GM11168 (cell line): Measurements from ENCODE around the gene SLC25A48.

Experiments
- in situ Hi-C: fragments of 300-500 bp; cut with MboI; formaldehyde crosslinking; loops from one replicate; pipeline ENCODE4 v1.12.0; 2022; ENCODE audit warnings: low sequenced_read_pairs; ENCODE audit not compliant: unreplicated experiment

Gene SLC25A48

GRCh38 chr5:135877570-135878155 lies 43.2 kb downstream of the SLC25A48 start:
- in situ Hi-C loops, result loop anchor here (25.0 kb wide), 1 partner anchor 335 kb away; no protein-coding TSS in a partner anchor

GRCh38 chr5:135878156-135878620 lies 43.7 kb downstream of the SLC25A48 start:
- in situ Hi-C loops, result loop anchor here (25.0 kb wide), 1 partner anchor 334 kb away; no protein-coding TSS in a partner anchor

DNA sequence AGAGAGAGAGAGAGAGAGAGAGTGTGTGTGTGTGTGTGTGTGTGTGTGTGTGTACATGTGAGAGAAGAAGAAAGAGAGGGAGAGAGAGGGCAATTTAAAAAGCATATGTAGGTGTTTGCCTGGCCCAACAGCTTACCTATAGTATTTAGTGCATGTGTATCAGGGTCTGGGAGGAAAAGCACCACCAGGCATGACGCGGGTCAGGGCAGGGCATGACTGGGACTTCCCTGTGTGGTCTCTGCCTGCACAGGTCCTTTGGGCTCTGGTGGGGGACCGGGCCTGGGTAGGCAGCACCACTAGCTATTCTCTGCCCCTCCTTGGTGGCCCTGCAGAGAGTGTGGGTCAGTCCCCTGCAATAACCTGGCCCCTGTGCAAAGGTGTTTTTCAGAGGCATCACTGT lies 45.1 kb downstream of the SLC25A48 start:
- in situ Hi-C loops, result loop anchor here (25.0 kb wide), 1 partner anchor 333 kb away; no protein-coding TSS in a partner anchor

- in situ Hi-C loops, result loop anchor here (25.0 kb wide), 1 partner anchor 332 kb away; no protein-coding TSS in a partner anchor
Observed at GRCh38 chr5:135880278-135880677, 45.8 kb downstream of the SLC25A48 start.

GRCh38 chr5:135880801-135881200 lies 46.3 kb downstream of the SLC25A48 start:
- in situ Hi-C loops, result loop anchor here (25.0 kb wide), 1 partner anchor 332 kb away; no protein-coding TSS in a partner anchor

DNA sequence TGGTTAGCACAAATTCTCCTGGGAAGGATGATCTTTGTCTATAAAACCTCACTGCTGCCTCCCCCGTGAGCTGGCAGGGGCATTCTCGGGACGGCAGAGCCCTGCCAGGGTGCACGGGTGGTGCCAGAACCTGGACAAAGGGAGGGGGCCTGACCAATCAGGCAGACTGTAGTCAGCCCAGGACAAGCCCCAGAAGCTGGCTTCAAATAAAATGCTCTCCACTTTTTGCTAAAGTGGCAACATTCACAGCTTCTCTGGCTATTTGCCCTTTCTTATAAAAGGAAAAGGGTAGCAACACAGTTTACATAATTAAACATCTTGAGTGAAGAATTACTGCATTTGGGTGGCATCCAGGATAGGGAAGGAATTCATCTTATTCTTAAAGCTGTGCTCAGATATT lies 46.8 kb downstream of the SLC25A48 start:
- in situ Hi-C loops, result loop anchor here (25.0 kb wide), 1 partner anchor 331 kb away; no protein-coding TSS in a partner anchor

GRCh38 chr5:135881819-135882218 lies 47.4 kb downstream of the SLC25A48 start:
- in situ Hi-C loops, result loop anchor here (25.0 kb wide), 1 partner anchor 330 kb away; no protein-coding TSS in a partner anchor

DNA sequence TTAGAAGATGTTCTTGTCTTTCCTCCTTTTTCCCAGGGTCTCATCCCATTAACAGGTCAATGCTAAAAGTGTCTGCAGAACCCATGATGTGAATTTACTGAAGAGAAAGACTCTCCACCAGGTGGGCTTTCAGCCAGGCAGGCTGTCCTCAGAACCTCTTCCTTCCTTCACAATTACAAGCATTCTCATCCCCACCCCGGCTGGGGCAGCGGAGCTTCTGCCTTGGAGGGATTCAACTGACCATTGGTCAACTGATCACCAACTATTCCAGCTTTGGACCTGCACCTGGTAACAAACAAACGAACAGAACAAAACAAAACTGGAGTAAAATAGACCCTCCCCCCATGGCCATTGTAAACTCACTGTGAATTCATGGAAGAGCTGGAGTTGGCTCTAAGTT lies 48.6 kb downstream of the SLC25A48 start:
- in situ Hi-C loops, result loop anchor here (25.0 kb wide), 1 partner anchor 329 kb away; no protein-coding TSS in a partner anchor

GRCh38 chr5:135883441-135883840 lies 49.0 kb downstream of the SLC25A48 start:
- in situ Hi-C loops, result loop anchor here (25.0 kb wide), 1 partner anchor 329 kb away; no protein-coding TSS in a partner anchor

DNA sequence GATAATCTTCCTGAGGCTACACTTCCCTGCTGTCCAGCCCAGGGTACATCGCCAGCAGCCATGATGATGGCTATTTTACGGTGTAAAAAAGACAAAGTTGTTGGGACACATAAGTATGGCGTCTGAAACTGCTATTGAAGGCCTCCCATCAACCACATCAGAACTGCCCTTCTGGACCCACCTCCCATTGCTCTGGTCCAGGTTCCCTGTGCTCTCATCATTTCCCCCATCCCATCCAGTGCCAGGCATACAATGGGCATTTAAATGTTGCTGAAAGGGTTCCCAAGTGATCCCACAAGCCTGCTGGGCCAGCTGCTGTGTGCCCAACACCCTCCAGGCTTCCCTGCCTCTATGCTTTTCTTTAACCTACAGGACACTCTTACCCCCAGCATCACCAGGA lies 50.6 kb downstream of the SLC25A48 start:
- in situ Hi-C loops, result loop anchor here (25.0 kb wide), 1 partner anchor 327 kb away; no protein-coding TSS in a partner anchor

DNA sequence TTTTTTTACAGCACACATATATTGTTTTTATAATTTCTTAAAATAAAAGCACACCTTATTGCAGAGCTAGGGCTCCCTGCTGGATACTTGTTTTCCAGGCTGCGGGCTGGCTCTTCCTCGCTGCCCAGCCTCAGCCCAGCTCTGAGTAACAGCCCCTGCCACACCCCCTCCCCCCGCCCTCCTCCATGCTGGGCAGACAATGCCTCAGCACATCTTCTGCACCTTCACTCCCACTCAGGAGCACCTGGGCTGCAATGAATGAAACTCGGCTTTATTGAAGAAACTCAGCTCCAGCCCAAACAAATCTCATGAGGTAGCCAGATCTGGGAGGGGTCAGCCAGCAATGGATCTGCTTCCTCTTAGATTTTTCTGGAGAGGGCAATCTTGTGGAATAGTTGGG lies 51.7 kb downstream of the SLC25A48 start:
- in situ Hi-C loops, result loop anchor here (25.0 kb wide), 1 partner anchor 326 kb away; no protein-coding TSS in a partner anchor

- in situ Hi-C loops, result loop anchor here (25.0 kb wide), 1 partner anchor 325 kb away; no protein-coding TSS in a partner anchor
Observed at GRCh38 chr5:135887447-135887864, 53.0 kb downstream of the SLC25A48 start.

GRCh38 chr5:135887881-135888614 lies 53.6 kb downstream of the SLC25A48 start:
- in situ Hi-C loops, result loop anchor here (25.0 kb wide), 1 partner anchor 324 kb away; no protein-coding TSS in a partner anchor

DNA sequence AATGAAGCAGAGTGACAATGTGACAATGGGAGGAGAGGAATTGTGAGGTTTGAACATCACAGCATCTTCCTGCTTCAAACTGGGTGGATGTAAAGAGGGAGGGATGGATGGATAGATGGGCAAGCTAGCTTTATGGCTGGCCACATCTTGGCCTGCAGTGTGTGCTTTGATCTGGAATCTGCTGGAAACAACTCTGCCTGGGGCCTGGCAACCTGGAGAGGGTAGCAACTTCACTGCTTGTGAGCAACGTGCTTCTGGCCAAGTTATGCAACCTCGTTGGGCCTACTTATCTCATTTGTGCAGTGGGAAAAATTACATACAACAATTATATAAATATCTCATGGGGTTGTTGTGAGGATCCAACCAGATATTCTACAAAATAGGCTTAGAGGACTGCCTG lies 55.8 kb downstream of the SLC25A48 start:
- in situ Hi-C loops, result loop anchor here (25.0 kb wide), 1 partner anchor 322 kb away; no protein-coding TSS in a partner anchor

- in situ Hi-C loops, result loop anchor here (25.0 kb wide), 1 partner anchor 321 kb away; no protein-coding TSS in a partner anchor
Observed at GRCh38 chr5:135890867-135891266, 56.4 kb downstream of the SLC25A48 start.

DNA sequence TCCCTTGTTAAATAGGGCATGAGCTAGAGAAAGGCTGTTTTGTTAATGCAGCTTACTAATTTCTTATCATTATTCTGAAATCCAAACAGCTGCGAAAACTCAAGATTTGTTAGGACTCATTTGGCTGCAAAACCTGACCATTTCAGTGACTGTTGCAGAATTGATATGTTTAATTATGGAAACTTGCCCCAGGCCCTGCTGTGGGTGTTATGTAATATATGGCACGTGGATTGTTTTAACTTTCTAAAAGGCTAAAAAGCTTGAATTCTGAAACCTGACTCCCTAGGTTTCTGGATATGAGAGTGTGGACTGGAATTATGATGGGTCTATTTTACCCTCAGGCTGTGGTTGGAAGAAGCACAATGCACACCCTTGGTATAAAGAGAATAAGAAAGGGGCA lies 56.8 kb downstream of the SLC25A48 start:
- in situ Hi-C loops, result loop anchor here (25.0 kb wide), 1 partner anchor 321 kb away; no protein-coding TSS in a partner anchor

GRCh38 chr5:135891791-135892190 lies 57.3 kb downstream of the SLC25A48 start:
- in situ Hi-C loops, result loop anchor here (25.0 kb wide), 1 partner anchor 321 kb away; no protein-coding TSS in a partner anchor

DNA sequence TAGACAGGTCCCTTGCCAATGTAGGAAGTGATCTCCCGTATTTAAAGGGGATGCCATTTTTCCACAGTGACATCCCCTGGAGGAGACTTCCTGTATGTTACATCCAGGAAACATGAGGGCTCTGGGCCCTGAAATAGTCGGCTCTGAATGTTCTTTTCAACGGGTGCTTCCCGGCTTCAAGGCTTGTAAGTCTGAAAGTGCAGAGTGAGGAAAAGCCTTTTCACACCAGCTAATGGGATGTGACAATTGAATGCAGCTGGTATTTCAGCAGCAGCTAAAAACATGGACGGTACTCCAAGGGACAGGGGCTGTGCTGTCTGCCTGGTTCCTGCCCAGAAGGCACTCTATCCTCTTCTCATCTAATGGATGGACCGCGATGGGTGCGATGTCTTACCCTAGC lies 59.8 kb downstream of the SLC25A48 start:
- in situ Hi-C loops, result loop anchor here (25.0 kb wide), 1 partner anchor 318 kb away; no protein-coding TSS in a partner anchor

GRCh38 chr5:135894789-135895188 lies 60.3 kb downstream of the SLC25A48 start:
- in situ Hi-C loops, result loop anchor here (25.0 kb wide), 1 partner anchor 318 kb away; no protein-coding TSS in a partner anchor

GRCh38 chr5:135895474-135896006 lies 61.1 kb downstream of the SLC25A48 start, which contains the start of gene IL9:
IL9 (minus strand) TSS chr5:135895841; CDS start chr5:135895816, 25 bp downstream.
- in situ Hi-C loops, result loop anchor here (25.0 kb wide), 1 partner anchor 317 kb away; no protein-coding TSS in a partner anchor
